K562 (cell line): ENCODE results near the gene UBE3D. TPM values are rescaled to one million over a fixed set of nuclear protein-coding genes. Genes with fewer than 3 reads are reported as not detected.

Experiments
- EGR1 ChIP-seq: fragments of 450-650 bp; conservative IDR thresholded peaks from 2 replicates; pipeline ENCODE4 v1.6.1; 2017; ENCODE audit warnings: mild to moderate bottlenecking
- ETV5 ChIP-seq: sonication (generic); formaldehyde crosslinking; IDR thresholded peaks from 2 replicates; pipeline ENCODE4 v1.4.0; 2020; ENCODE audit warnings: low read depth, mild to moderate bottlenecking, missing genetic modification reagents
- RFX1 ChIP-seq: fragments of 450-650 bp; IDR thresholded peaks from 2 replicates; pipeline ENCODE4 v1.6.1; 2016; ENCODE audit warnings: mild to moderate bottlenecking, moderate library complexity
- SIN3B ChIP-seq: fragments of 450-650 bp; IDR thresholded peaks from 2 replicates; pipeline ENCODE4 v1.6.1; 2017; ENCODE audit warnings: low read depth, mild to moderate bottlenecking, moderate library complexity
- ZBTB1 ChIP-seq: sonication (generic); formaldehyde crosslinking; IDR thresholded peaks from 2 replicates; pipeline ENCODE4 v1.8.1; 2023; ENCODE audit warnings: missing genetic modification reagents, low read depth, mild to moderate bottlenecking, borderline replicate concordance
- ZBTB9 ChIP-seq: fragments of 450-650 bp; formaldehyde crosslinking; IDR thresholded peaks from 2 replicates; pipeline ENCODE4 v1.4.0; 2020; ENCODE audit warnings: mild to moderate bottlenecking, moderate library complexity
- ZNF583 ChIP-seq: fragments of 250-450 bp; sonication (Bioruptor Pico); IDR thresholded peaks from 2 replicates; pipeline ENCODE4 v1.4.0; 2020
- polyA plus RNA-seq, 8 experiments: library from polyadenylated mRNA; depleted of rRNA in 4 of 8; stranded (reverse) in 5 of 8; unstranded in 3 of 8; fragments of >200 nt; fragmentation: Nextera tagmentation in 2 of 8; fragmentation: Illumina TruSeq in 1 of 8; extraction: Ambion mirVana in 2 of 8; extraction: Trizol in 1 of 8; gene quantifications; 2 replicates each; pipeline versions ENCODE4 v1.2.1 to v1.2.3, GENCODE V29; 2011 to 2014; ENCODE audit warnings: inconsistent platforms in 1 of 8, missing spikeins in 1 of 8
- total RNA-seq, 7 experiments: library from RNA; depleted of rRNA in 6 of 7; stranded (reverse); fragments of >200 nt in 6 of 7; fragmentation: Illumina TruSeq in 2 of 7; extraction: Trizol in 2 of 7; gene quantifications; 2 replicates each; pipeline versions ENCODE4 v1.2.1 to v1.2.3, GENCODE V29; 2011 to 2021; ENCODE audit warnings: low replicate concordance in 1 of 7
- TF ChIP-seq, protein P1 (sequence below), 2 experiments: fragments of 450-650 bp in 1 of 2; IDR thresholded peaks; 2 replicates each; pipeline ENCODE4 v1.6.1; 2011 to 2017; ENCODE audit warnings: low read depth in 2 of 2, antibody characterized with exemption in 1 of 2, borderline replicate concordance in 1 of 2, low read length in 1 of 2, mild to moderate bottlenecking in 1 of 2, mixed read lengths in 1 of 2; ENCODE audit not compliant: control insufficient read depth in 1 of 2
- TF ChIP-seq, protein P2 (sequence below), 2 experiments: fragments of 450-650 bp in 1 of 2; sonication (generic) in 1 of 2; formaldehyde crosslinking in 1 of 2; IDR thresholded peaks in 1 of 2; conservative IDR thresholded peaks in 1 of 2; 2 replicates each; pipeline versions ENCODE4 v1.6.1 to v1.8.1; 2016 to 2023; ENCODE audit warnings: mild to moderate bottlenecking in 2 of 2, moderate library complexity in 2 of 2, inconsistent platforms in 1 of 2, missing genetic modification reagents in 1 of 2
- TF ChIP-seq, protein P3 (sequence below): fragments of 200-800 bp; sonication (Bioruptor generic); IDR thresholded peaks from 2 replicates; pipeline ENCODE4 v1.6.1; 2016; ENCODE audit warnings: missing genetic modification characterization, missing compliant biosample characterization

Gene UBE3D
- total and polyA plus RNA-seq, 9 of the 15 experiments (the other 6 are each of a cell fraction or from before 2014, with no cell fraction given), result 9.4 to 17.6 (median 11.9) TPM

GRCh38 chr6:82984720-82985119, 80.9 kb downstream of the UBE3D start (continued):
- TF ChIP-seq ZBTB1 (CRISPR knock-in tag) (no peak), ETV5 (CRISPR knock-in tag) (no peak), ZNF583 (CRISPR knock-in tag) (no peak), ZBTB9 (CRISPR knock-in tag) (no peak), SIN3B (no peak), RFX1 (0 out of 2 replicates have a peak, but pooled peaks have one; percentile 5), EGR1 (0 out of 2 replicates have a peak, but pooled peaks have one; percentile 35)
- TF ChIP-seq, protein P1, sequence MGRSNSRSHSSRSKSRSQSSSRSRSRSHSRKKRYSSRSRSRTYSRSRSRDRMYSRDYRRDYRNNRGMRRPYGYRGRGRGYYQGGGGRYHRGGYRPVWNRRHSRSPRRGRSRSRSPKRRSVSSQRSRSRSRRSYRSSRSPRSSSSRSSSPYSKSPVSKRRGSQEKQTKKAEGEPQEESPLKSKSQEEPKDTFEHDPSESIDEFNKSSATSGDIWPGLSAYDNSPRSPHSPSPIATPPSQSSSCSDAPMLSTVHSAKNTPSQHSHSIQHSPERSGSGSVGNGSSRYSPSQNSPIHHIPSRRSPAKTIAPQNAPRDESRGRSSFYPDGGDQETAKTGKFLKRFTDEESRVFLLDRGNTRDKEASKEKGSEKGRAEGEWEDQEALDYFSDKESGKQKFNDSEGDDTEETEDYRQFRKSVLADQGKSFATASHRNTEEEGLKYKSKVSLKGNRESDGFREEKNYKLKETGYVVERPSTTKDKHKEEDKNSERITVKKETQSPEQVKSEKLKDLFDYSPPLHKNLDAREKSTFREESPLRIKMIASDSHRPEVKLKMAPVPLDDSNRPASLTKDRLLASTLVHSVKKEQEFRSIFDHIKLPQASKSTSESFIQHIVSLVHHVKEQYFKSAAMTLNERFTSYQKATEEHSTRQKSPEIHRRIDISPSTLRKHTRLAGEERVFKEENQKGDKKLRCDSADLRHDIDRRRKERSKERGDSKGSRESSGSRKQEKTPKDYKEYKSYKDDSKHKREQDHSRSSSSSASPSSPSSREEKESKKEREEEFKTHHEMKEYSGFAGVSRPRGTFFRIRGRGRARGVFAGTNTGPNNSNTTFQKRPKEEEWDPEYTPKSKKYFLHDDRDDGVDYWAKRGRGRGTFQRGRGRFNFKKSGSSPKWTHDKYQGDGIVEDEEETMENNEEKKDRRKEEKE (IDR thresholded peaks at IDR 0.05; ENCODE audit: borderline replicate concordance in 1 of 2, control insufficient read depth in 1 of 2, low read depth in 2 of 2, low read length in 1 of 2), result no peak
- TF ChIP-seq, protein P2, sequence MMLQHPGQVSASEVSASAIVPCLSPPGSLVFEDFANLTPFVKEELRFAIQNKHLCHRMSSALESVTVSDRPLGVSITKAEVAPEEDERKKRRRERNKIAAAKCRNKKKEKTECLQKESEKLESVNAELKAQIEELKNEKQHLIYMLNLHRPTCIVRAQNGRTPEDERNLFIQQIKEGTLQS (IDR thresholded peaks at IDR 0.05), result no peak
- TF ChIP-seq, protein P2 (CRISPR knock-in tag; conservative IDR thresholded peaks at IDR 0.05), result no peak
- TF ChIP-seq, protein P3, sequence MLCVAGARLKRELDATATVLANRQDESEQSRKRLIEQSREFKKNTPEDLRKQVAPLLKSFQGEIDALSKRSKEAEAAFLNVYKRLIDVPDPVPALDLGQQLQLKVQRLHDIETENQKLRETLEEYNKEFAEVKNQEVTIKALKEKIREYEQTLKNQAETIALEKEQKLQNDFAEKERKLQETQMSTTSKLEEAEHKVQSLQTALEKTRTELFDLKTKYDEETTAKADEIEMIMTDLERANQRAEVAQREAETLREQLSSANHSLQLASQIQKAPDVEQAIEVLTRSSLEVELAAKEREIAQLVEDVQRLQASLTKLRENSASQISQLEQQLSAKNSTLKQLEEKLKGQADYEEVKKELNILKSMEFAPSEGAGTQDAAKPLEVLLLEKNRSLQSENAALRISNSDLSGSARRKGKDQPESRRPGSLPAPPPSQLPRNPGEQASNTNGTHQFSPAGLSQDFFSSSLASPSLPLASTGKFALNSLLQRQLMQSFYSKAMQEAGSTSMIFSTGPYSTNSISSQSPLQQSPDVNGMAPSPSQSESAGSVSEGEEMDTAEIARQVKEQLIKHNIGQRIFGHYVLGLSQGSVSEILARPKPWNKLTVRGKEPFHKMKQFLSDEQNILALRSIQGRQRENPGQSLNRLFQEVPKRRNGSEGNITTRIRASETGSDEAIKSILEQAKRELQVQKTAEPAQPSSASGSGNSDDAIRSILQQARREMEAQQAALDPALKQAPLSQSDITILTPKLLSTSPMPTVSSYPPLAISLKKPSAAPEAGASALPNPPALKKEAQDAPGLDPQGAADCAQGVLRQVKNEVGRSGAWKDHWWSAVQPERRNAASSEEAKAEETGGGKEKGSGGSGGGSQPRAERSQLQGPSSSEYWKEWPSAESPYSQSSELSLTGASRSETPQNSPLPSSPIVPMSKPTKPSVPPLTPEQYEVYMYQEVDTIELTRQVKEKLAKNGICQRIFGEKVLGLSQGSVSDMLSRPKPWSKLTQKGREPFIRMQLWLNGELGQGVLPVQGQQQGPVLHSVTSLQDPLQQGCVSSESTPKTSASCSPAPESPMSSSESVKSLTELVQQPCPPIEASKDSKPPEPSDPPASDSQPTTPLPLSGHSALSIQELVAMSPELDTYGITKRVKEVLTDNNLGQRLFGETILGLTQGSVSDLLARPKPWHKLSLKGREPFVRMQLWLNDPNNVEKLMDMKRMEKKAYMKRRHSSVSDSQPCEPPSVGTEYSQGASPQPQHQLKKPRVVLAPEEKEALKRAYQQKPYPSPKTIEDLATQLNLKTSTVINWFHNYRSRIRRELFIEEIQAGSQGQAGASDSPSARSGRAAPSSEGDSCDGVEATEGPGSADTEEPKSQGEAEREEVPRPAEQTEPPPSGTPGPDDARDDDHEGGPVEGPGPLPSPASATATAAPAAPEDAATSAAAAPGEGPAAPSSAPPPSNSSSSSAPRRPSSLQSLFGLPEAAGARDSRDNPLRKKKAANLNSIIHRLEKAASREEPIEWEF (CRISPR knock-in tag), result no peak
